ENCODE measurements around the gene KIZ.

The KIZ gene

DNA sequence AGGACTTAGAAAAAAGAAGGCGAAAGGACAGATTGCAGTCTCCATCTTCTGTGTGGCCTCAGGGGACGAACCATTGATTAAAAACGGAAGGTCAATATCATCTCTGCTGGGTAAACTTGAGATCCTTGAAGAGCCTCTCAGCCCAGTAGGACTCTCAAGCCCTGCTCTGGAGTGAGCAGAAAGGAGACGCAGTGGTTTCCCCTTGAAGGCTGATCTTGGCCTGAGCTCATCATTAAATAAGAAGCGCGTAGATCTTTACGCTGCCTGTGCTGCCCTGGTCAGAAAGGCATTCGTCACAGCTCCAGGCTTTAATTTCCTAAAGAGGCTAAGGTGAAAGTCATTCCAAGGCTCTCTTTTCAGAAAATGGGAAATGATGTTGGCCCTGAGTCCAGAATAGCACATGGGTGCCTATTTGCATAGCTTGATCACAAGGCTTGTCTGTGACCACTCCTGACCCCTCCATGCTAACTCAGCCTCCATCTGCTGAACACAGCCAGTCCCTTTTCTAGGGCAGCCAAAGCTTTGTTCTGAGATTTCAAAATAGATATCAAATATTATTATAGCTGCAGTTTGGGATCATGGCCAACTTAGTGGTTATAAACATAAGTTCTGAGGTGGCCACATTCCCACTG is 148.0 kb downstream of the KIZ start:
- no peak for DNase-seq

DNA sequence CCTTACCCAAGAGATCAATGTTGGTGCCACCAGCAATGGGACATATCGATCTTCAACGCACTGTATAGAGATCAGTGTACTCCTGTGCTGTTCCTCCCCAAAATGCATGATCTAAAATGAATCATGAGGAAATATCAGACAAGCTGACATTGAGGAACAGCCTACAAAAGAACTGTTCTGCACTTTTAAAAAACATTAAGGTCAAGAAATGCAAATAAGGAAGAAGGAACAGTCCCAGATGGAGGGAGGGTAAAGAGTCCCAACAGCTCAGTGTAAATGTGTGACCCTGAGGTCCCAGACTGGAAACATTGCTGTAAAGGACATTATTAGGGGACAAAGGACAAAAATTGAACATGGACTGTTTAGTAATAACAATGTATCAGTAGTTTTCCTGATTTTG is 152.9 kb downstream of the KIZ start:
- no peak for DNase-seq

DNA sequence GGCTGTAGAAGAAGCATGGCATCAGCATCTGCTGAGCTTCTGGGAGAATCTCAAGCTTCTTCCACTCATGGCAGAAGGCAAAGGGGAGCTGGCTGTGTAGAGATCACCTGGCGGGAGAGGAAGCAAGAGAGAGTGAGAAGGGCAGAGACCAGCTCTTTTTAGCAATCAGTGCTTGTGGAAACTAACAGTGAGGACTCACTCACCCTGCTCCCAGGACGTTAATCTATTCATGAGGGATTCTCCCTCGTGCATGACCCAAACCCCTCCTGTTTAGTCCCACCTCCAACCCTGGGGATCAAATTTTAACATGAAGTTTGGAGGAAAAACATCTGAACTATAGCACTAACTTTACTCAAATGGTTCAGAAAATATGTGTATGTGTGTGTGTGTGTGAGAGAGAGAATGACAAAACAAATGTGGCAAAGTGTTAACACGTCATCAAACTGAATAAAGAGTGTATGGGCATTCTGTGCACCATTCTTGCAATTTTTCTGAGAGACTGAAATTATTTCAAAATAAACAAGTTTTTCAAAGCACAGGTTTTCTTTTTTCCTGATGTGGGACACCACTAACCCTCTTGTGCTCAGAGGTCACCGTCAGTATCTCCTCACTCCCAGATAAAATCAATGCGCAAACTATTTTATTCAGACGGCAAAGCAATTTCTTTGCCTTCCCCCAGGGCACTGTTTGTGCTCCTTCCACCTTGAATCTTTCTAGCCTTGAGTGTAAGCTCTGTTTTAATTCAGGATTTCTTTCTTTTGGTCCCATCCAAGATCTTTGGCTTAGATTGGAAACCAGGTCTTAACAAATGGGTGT is 154.0 kb downstream of the KIZ start:
- DNase-seq = no peak

DNA sequence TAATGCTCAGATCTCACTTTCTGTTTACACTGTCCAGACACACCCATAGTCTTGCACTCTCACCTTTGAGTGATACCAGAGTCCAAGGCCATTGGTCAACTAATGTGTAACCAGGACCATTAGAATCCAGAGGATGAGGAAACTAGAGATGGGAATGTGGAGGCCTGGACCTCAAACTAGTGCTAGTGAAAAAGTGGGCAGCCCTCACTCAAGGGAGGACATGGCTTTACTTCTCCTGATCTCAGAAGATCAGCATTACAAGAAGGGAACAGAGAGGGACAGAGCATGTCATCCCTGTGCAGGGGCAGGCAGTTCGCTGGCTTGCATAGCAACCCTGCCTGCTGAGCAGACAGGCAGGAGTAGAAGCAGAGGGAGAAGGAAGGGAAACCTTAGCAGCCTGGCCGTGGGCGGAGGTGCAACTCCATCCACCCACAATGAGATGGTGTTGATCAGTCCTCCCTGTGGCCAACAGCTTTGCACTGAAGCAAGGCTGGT is 154.7 kb downstream of the KIZ start:
- DNase-seq = no peak

DNA sequence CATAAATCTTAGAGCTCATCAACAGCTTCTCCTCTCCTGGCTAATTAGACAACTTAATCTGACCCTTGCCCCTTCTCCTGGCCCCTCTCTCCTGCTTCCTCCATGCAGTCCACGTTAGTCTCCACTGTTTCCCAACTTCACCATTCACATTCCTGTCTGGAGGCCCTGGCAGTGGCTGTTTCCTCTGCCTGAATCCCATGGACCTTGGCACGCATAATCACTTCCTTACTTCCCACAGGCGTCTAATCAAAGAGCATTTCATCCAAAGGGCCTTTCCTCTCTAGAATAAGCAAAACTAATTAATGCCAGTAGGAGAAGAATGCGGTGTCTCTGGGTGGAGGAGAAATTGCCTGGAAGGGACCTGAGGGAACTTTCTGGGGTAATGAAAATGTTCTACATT is 160.9 kb downstream of the KIZ start:
- DNase-seq = no peak

DNA sequence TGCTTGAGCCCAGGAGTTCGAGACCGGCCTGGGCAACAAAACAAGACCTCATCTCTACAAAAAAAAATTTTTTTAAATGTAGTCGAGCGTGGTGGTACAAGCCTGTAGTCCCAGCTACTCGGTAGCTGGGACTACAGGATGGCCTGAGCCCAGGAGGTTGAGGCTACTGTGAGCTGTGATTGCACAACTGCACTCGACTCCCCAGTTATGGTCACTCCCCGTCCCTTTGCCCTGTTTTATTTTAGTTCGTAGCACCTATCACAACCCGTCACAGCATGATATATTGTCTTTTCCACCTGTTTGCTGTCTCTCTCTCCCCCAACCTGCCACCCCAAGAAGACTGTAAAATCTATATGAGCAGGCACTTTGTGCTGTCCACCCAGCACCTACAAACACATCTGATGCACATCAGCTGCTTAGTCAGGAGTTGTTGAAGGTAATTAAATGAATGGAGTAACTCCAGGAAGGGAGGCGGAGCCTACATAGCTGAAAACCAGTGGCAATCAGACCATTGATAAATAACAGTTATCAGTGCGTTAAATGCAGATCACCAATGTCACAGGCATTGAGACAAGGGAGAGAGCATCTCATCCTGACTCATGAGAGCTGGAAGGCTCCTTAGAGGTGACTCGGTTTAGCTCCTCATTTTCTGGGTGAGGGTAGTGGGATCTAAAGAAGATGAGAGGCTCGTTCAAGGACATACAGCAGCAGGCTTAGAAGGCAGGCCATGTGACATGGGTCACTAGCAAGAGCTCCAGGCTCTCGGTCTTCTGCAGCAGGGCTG is 162.9 kb downstream of the KIZ start:
- DNase-seq = no peak

DNA sequence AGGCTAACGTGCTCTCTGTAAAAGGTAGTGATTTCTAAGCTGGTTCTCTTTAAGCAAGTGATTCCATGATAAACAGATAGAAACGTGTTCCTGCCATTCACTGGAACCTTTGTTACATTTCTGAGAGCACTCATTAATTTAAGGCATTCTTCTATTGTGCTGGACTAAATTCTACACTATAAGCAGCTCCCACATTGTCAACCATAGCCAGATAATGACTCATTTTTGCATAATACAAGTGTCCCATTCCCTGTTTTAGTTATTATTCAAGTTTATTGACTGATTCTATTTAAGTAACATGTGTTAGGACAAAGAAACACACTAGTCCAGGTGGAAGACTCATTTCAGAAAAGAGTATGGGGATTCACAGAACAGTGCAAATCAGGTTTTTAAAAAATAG is 163.8 kb downstream of the KIZ start:
- DNase-seq = no peak

DNA sequence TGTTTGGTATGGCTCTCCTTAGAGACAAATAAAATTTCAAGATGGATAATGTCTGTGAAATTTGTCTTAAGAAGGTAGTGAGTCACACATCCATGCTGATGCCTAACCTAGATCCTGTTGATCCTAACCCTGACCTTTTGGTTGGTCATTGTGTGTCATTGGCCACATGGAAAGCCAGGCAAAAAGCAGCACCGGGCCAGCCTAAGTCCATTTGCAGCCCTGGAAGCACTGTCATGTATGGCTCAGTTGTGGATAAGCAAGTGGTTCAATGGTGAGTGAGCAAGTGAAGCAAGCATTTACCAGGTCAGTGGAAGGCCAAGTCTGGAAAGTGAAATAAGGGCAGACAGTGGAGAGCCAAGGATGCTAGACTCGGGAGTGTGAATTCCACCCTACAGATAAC is 165.1 kb downstream of the KIZ start:
- DNase-seq = no peak

DNA sequence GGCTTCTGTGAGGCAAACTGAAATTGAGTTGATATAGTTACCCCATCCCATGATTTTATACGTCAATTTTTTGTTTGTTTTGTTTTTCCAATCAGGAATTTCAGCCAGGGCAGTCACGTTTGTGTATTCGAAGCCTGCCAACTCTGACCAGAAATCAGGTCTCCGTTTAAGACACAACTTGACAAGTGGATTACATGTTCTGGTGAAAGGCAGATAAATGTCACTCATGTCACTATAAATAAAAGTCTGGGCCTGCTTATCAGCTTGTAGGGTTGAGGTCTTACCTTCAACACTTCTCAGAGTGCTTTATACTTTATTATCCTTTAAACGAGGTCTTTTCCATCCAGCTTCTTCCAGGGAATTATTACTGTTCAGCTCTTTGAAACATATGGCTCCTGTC is 168.9 kb downstream of the KIZ start:
- DNase-seq = no peak

Data from midbrain (tissue), 1 donor.